Measurements from ENCODE around the gene REPS1.

The REPS1 gene

GRCh38 chr6:138957484-138957883 is 30.6 kb downstream of the REPS1 start:
- H3K4me3 ChIP-seq (ENCODE audit: control insufficient read depth, low read depth, low read length), result no peak overlapping the region
- no peak for TF ChIP-seq CTCF (conservative IDR thresholded peaks at IDR 0.05; ENCODE audit: control insufficient read depth, insufficient read depth, low read depth, low read length)

GRCh38 chr6:138956244-138956924 is 31.7 kb downstream of the REPS1 start:
- no peak for TF ChIP-seq CTCF (conservative IDR thresholded peaks at IDR 0.05; ENCODE audit: control insufficient read depth, insufficient read depth, low read depth, low read length)
- no peak overlapping the region for H3K4me3 ChIP-seq (ENCODE audit: control insufficient read depth, low read depth, low read length)
- no peak for DNase-seq (ENCODE audit: low read depth)

More at GRCh38 chr6:138957484-138957883, 30.6 kb downstream of the REPS1 start:
- peak; percentile 72 for DNase-seq (ENCODE audit: low read depth)

- DNase-seq (ENCODE audit: low read depth), result no peak
- TF ChIP-seq CTCF (conservative IDR thresholded peaks at IDR 0.05; ENCODE audit: control insufficient read depth, insufficient read depth, low read depth, low read length), result no peak
- no peak overlapping the region for H3K4me3 ChIP-seq (ENCODE audit: control insufficient read depth, low read depth, low read length)
Observed at GRCh38 chr6:138955262-138955661, 32.8 kb downstream of the REPS1 start.

GRCh38 chr6:138953451-138953850 is 34.6 kb downstream of the REPS1 start:
- DNase-seq (ENCODE audit: low read depth), result peak; percentile 85

GRCh38 chr6:138948546-138949179 is 39.4 kb downstream of the REPS1 start:
- TF ChIP-seq CTCF (conservative IDR thresholded peaks at IDR 0.05; ENCODE audit: control insufficient read depth, insufficient read depth, low read depth, low read length), result peak; percentile 6
- DNase-seq (ENCODE audit: low read depth), result no peak
- no peak overlapping the region for H3K4me3 ChIP-seq (ENCODE audit: control insufficient read depth, low read depth, low read length)

More at GRCh38 chr6:138953451-138953850, 34.6 kb downstream of the REPS1 start:
- no peak overlapping the region for H3K4me3 ChIP-seq (ENCODE audit: control insufficient read depth, low read depth, low read length)
- no peak for TF ChIP-seq CTCF (conservative IDR thresholded peaks at IDR 0.05; ENCODE audit: control insufficient read depth, insufficient read depth, low read depth, low read length)

GRCh38 chr6:138948004-138948403 is 40.0 kb downstream of the REPS1 start:
- H3K4me3 ChIP-seq (ENCODE audit: control insufficient read depth, low read depth, low read length), result no peak overlapping the region
- TF ChIP-seq CTCF (conservative IDR thresholded peaks at IDR 0.05; ENCODE audit: control insufficient read depth, insufficient read depth, low read depth, low read length), result no peak
- peak; percentile 33 for DNase-seq (ENCODE audit: low read depth)
